Loucy (cell line): ENCODE data around the gene CELF2.

Experiments used
- CTCF ChIP-seq: fragments of 200-600 bp; sonication (generic); conservative IDR thresholded peaks from 2 replicates; pipeline ENCODE4 v1.5.1; 2014; ENCODE audit warnings: mild to moderate bottlenecking, antibody characterized with exemption, low read length
- EZH2phosphoT487 ChIP-seq: fragments of 200-600 bp; IDR thresholded peaks from 2 replicates; pipeline ENCODE4 v1.6.1; 2018; ENCODE audit warnings: antibody characterized with exemption, mild to moderate bottlenecking, moderate library complexity, borderline replicate concordance

GRCh38 chr10:11335881-11336430, 318.3 kb downstream of the CELF2 start:
- TF ChIP-seq CTCF = no peak
- TF ChIP-seq EZH2phosphoT487 = no peak
